Tibial nerve (tissue), 4 donors: ENCODE data around the gene FOXK2. TPM values are rescaled to one million over a fixed set of nuclear protein-coding genes. Genes with fewer than 3 reads are reported as not detected.

Experiments
- DNase-seq, 2 donors: peaks; one replicate each; pipeline ENCODE4 v3.0.0-alpha.2; 2019; ENCODE audit warnings: low spot score in 2 of 2
- H3K27ac ChIP-seq, 4 donors: fragments of 200-600 bp; sonication (generic) in 3 of 4; one replicate each; pipeline ENCODE4 v1.5.1; 2017 to 2019; ENCODE audit warnings: mild to moderate bottlenecking in 1 of 4
- H3K27me3 ChIP-seq, 2 donors: fragments of 200-600 bp; sonication (generic) in 1 of 2; one replicate each; pipeline versions ENCODE4 v1.5.1 to v1.6.0; 2017 to 2019
- H3K36me3 ChIP-seq, 3 donors: fragments of 200-600 bp; sonication (generic); one replicate each; pipeline ENCODE4 v1.5.1; 2018 to 2019
- H3K4me1 ChIP-seq, 4 donors: fragments of 200-600 bp; sonication (generic) in 3 of 4; one replicate each; pipeline ENCODE4 v1.5.1; 2017 to 2019
- H3K4me3 ChIP-seq, 4 donors: fragments of 200-600 bp; sonication (generic) in 3 of 4; one replicate each; pipeline ENCODE4 v1.5.1; 2017 to 2019; ENCODE audit warnings: mild to moderate bottlenecking in 1 of 4, moderate library complexity in 1 of 4
- H3K9me3 ChIP-seq, 4 donors: fragments of 200-600 bp; sonication (generic) in 3 of 4; one replicate each; pipeline ENCODE4 v1.5.1; 2017 to 2019
- EP300 ChIP-seq, 2 donors: sonication (generic); formaldehyde crosslinking; IDR thresholded peaks; one replicate each; pipeline ENCODE4 v1.6.1; 2017; ENCODE audit warnings: antibody characterized with exemption in 2 of 2, mild to moderate bottlenecking in 1 of 2
- POLR2A ChIP-seq, 2 donors: fragments of 450-650 bp; IDR thresholded peaks; one replicate each; pipeline ENCODE4 v1.6.1; 2017; ENCODE audit warnings: antibody characterized with exemption in 2 of 2, mild to moderate bottlenecking in 2 of 2, moderate library complexity in 2 of 2
- WGBS, 2 donors: methylation state at CpG; one replicate each; pipeline ENCODE4 v1.1.5; 2018; 5-methylcytosine and 5-hydroxymethylcytosine counted together
- total RNA-seq, 4 donors: library from RNA; depleted of rRNA; stranded (reverse); fragments of >200 nt; gene quantifications; one replicate each; pipeline ENCODE4 v1.1.0, GENCODE V29; 2016
- TF ChIP-seq, protein P1 (sequence below), 5 experiments: fragments of 200-600 bp in 3 of 5; fragments of 450-650 bp in 2 of 5; sonication (generic) in 3 of 5; IDR thresholded peaks; one replicate each; pipeline ENCODE4 v1.5.1; 2016 to 2019; ENCODE audit warnings: antibody characterized with exemption in 5 of 5, mild to moderate bottlenecking in 3 of 5, moderate library complexity in 2 of 5

The FOXK2 gene
- total RNA-seq, 4 donors from 2014 or later, result 29.6 to 65.4 (median 33.3) TPM

DNA sequence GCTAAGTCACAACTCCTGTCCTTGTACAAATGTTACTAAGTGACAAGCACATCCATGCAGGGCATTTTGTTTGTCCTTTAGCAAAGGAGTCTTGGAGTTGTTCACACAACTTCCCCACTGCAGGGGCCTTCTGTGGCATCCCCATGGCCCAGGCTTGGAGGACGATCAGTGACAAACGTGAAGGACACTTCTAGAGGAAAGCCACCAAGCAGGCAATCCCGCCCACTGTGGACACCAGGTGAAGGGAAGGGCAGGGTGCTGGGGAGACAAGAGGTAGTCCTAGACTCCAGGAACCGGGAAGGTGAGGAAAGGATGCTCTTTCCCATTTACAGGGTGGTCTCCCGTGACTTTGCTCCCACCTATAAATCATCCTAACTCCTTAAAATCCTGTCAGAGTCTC lies 124.6 kb downstream of the FOXK2 start:
- no peak overlapping the region for H3K27ac ChIP-seq
- H3K4me1 ChIP-seq, result peaks cover 0 to 60% (median 19%) of the 10 kb centered on the region in 4 donors
- H3K9me3 ChIP-seq, result no peaks in the 10 kb centered on the region
- H3K27me3 ChIP-seq, result no peaks in the 10 kb centered on the region
- H3K4me3 ChIP-seq, result no peak overlapping the region
- TF ChIP-seq, protein P1, sequence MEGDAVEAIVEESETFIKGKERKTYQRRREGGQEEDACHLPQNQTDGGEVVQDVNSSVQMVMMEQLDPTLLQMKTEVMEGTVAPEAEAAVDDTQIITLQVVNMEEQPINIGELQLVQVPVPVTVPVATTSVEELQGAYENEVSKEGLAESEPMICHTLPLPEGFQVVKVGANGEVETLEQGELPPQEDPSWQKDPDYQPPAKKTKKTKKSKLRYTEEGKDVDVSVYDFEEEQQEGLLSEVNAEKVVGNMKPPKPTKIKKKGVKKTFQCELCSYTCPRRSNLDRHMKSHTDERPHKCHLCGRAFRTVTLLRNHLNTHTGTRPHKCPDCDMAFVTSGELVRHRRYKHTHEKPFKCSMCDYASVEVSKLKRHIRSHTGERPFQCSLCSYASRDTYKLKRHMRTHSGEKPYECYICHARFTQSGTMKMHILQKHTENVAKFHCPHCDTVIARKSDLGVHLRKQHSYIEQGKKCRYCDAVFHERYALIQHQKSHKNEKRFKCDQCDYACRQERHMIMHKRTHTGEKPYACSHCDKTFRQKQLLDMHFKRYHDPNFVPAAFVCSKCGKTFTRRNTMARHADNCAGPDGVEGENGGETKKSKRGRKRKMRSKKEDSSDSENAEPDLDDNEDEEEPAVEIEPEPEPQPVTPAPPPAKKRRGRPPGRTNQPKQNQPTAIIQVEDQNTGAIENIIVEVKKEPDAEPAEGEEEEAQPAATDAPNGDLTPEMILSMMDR (IDR thresholded peaks at IDR 0.05), result no peak
- no peak for TF ChIP-seq POLR2A (IDR thresholded peaks at IDR 0.05)
- TF ChIP-seq EP300 (IDR thresholded peaks at IDR 0.05), result no peak
- DNase-seq, result no peak
- H3K36me3 ChIP-seq, result peaks cover 0 to 50% (median 0%) of the 10 kb centered on the region in 3 donors
- WGBS, 2 donors, result 81 to 88% methylated on average over 5 of the region's 5 CpGs

DNA sequence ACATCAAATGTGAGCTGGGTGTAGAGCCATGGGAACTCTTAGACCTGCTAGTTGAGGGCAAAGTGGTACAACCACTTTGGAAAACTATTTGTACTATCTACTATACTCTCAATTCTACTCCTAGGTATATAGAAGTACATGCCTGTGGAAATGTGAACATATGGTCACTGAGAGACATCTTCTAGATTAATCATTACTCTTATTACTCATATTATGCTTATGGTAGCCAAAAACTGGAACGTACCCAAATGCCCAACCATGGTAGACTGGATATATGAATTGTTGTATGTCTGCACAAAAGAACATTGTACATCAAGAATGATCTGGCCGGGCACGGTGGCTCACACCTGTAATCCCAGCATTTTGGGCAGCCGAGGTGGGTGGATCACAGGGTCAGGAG lies 126.0 kb downstream of the FOXK2 start:
- Histone ChIP-seq H3K4me1 (peaks cover 0 to 54% (median 19%) of the 10 kb centered on the region in 4 donors), H3K9me3 (no peaks in the 10 kb centered on the region), H3K27ac (no peak overlapping the region), H3K4me3 (no peak overlapping the region), H3K27me3 (no peaks in the 10 kb centered on the region), H3K36me3 (peaks cover 0 to 39% (median 0%) of the 10 kb centered on the region in 3 donors)
- no peak for DNase-seq
- no peak for TF ChIP-seq EP300 (IDR thresholded peaks at IDR 0.05)
- TF ChIP-seq, protein P1 (IDR thresholded peaks at IDR 0.05), result no peak
- TF ChIP-seq POLR2A (IDR thresholded peaks at IDR 0.05), result no peak
- 92 to 94% methylated on average over 4 of the region's 4 CpGs for WGBS, 2 donors

DNA sequence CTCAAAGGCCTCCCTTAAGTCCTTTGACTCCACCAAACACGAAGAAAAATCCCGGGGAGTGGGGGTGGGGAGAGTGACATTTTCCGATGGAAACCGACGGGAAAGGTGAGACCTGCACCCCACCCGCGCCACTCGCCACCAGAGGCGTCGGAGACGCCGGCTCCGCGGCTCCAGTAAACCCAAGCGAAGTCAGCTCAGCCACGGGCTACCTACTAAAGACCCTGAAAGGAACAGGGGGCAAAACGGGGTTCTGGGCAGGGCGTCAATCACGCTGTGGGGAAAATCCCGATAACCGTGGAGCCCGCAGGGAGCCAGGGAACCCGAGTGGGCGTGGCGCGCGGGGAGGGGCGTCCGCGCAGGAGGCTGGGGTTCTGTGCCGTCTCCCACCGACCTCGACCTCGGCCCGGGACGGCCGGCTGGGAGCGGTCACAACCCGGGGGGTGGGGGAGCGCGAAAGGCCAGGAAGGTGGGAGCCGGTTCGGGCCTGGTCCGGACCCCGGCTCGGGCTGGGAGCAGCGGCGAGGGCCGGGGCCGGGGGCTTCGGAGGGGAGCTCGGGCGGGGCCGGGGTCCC lies 128.1 kb downstream of the FOXK2 start:
- Histone ChIP-seq H3K27ac (peak overlapping the region; percentile 98 to 100 (median 99)), H3K9me3 (no peaks in the 10 kb centered on the region), H3K27me3 (no peaks in the 10 kb centered on the region), H3K36me3 (peaks cover 0 to 19% (median 0%) of the 10 kb centered on the region in 3 donors), H3K4me3 (peak overlapping the region; percentile 83 to 100 (median 93)), H3K4me1 (peaks cover 0 to 43% (median 19%) of the 10 kb centered on the region in 4 donors)
- no peak for DNase-seq
- 0% methylated on average over 12 to 45 of the region's 54 CpGs for WGBS, 2 donors
- TF ChIP-seq, protein P1 (IDR thresholded peaks at IDR 0.05), result peak in 1 of 5 experiments; percentile 21
- TF ChIP-seq POLR2A (IDR thresholded peaks at IDR 0.05) (no peak), EP300 (IDR thresholded peaks at IDR 0.05) (no peak)

DNA sequence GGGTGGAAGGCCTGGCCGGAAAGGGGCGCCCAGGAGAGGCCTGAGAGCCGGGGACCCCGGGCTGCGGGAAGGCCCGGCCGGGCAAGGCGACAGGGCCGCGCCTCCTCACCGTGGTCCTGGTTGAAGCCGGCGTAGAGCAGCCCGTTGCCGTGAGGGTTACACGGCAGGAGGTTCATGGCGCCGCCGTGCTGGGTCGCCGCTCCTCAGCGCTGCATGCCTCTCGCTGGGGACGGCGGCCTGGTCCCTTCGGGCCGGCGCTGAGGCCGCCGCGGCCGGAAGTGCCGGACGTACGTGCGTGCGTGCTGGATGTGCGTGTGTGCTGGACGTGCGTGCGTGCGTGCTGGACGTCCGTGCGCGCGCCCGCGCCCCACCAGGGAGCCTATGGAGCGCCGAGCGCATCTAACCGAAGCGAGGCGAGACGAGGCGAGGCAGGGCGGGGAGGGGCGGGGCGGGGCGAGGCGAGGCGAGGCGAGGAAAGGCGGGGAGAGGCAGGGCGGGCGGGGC lies 128.7 kb downstream of the FOXK2 start, which contains the start of gene WDR45B:
Gene WDR45B, minus strand, starts transcription at position 280 of the 504 bp plus-strand sequence. Its CDS starts 104 bp downstream, at position 176.
- Histone ChIP-seq H3K4me1 (peaks cover 0 to 37% (median 19%) of the 10 kb centered on the region in 4 donors), H3K27me3 (no peaks in the 10 kb centered on the region), H3K27ac (peak within 1 kb of the TSS; percentile 98 to 100 (median 99)), H3K9me3 (no peaks in the 10 kb centered on the region), H3K4me3 (peak within 1 kb of the TSS; percentile 83 to 100 (median 93)), H3K36me3 (peaks cover 0 to 14% (median 0%) of the 10 kb centered on the region in 3 donors)
- DNase-seq, result peak; percentile 83 to 87
- 0 to 1% methylated on average over 32 to 37 of the region's 67 CpGs for whole genome bisulfite sequencing, 2 donors
- TF ChIP-seq, protein P1 (IDR thresholded peaks at IDR 0.05), result peak in 1 of 5 experiments; percentile 59
- TF ChIP-seq POLR2A (IDR thresholded peaks at IDR 0.05) (peak; percentile 93 to 99), EP300 (IDR thresholded peaks at IDR 0.05) (peak; percentile 57 to 99)

DNA sequence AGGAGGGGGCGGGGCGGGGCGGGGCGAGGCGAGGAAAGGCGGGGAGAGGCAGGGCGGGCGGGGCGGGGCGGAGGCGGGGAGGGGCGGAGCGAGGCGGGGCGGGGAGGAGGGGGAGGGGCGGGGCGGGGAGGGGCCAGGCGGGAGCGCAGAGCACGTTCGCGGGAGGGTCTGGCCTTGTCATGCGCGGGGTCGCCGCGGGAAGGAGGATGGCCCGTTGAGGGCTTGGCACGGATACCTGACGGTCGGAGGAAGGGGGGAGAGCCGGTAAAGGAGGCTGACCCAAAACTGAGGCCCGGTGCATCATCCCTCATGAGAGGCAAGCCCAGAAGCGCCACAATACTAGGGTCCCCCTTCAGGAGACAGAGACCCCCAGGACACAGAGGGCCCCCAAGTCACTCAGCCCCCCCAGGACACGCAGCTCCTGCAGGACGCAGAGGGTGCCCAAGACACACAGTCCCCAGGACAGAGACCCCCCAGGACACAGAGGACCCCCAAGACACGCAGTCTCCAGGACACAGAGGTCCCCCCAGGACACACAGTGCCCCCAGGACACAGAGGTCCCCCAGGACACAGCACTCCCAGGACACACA lies 129.3 kb downstream of the FOXK2 start:
- DNase-seq, result peak in 1 of 2 donors; percentile 34
- TF ChIP-seq EP300 (IDR thresholded peaks at IDR 0.05) (no peak), POLR2A (IDR thresholded peaks at IDR 0.05) (no peak)
- TF ChIP-seq, protein P1 (IDR thresholded peaks at IDR 0.05), result no peak
- H3K36me3 ChIP-seq, result peaks cover 0 to 12% (median 0%) of the 10 kb centered on the region in 3 donors
- H3K27me3 ChIP-seq, result no peaks in the 10 kb centered on the region
- H3K4me1 ChIP-seq, result peaks cover 0 to 32% (median 19%) of the 10 kb centered on the region in 4 donors
- H3K27ac ChIP-seq, result peak overlapping the region; percentile 74 to 90 (median 82)
- H3K4me3 ChIP-seq, result peak overlapping the region; percentile 20 to 53 (median 31)
- H3K9me3 ChIP-seq, result no peaks in the 10 kb centered on the region
- WGBS, 2 donors, result 0 to 4% methylated on average over 13 to 22 of the region's 37 CpGs
